Measurements from ENCODE around the gene CDH13. TPM values are rescaled to one million over a fixed set of nuclear protein-coding genes. Genes with fewer than 3 reads are reported as not detected.

Gene CDH13
- total RNA-seq, 4 donors from 2014 or later, result 3.4 to 14.8 (median 6.5) TPM

GRCh38 chr16:83162791-83163190 is 536.0 kb downstream of the CDH13 start:
- 60 to 70% methylated on average over 2 of the region's 2 CpGs for WGBS, 2 donors

GRCh38 chr16:83164816-83165215 is 538.0 kb downstream of the CDH13 start:
- Histone ChIP-seq H3K4me1 (no peaks in the 10 kb centered on the region), H3K36me3 (no peaks in the 10 kb centered on the region), H3K4me3 (replicated peaks in 1 of 3) (no peak overlapping the region), H3K27ac (no peak overlapping the region), H3K27me3 (no peaks in the 10 kb centered on the region), H3K9me3 (no peaks in the 10 kb centered on the region)
- TF ChIP-seq CTCF (IDR thresholded peaks at IDR 0.05) (no peak), POLR2A (IDR thresholded peaks at IDR 0.05) (no peak)
- WGBS, 2 donors, result 81 to 89% methylated on average over 3 of the region's 3 CpGs
- no peak for DNase-seq
- intact Hi-C loops (cut with DNase I), result no loop called here

More at GRCh38 chr16:83162791-83163190, 536.0 kb downstream of the CDH13 start:
- H3K4me3 ChIP-seq (replicated peaks in 1 of 3), result no peak overlapping the region
- intact Hi-C loops (cut with DNase I), result no loop called here
- no peaks in the 10 kb centered on the region for H3K36me3 ChIP-seq
- H3K9me3 ChIP-seq, result no peaks in the 10 kb centered on the region
- no peaks in the 10 kb centered on the region for H3K27me3 ChIP-seq
- no peak for DNase-seq
- no peak for TF ChIP-seq CTCF (IDR thresholded peaks at IDR 0.05)
- TF ChIP-seq POLR2A (IDR thresholded peaks at IDR 0.05), result no peak
- no peak overlapping the region for H3K27ac ChIP-seq
- no peaks in the 10 kb centered on the region for H3K4me1 ChIP-seq

GRCh38 chr16:83171396-83171795 is 544.6 kb downstream of the CDH13 start:
- intact Hi-C loops (cut with DNase I), result no loop called here
- H3K27ac ChIP-seq, result no peak overlapping the region
- TF ChIP-seq POLR2A (IDR thresholded peaks at IDR 0.05) (no peak), CTCF (IDR thresholded peaks at IDR 0.05) (no peak)
- WGBS, 2 donors, result 59 to 74% methylated on average over 3 of the region's 3 CpGs
- no peak overlapping the region for H3K4me3 ChIP-seq (replicated peaks in 1 of 3)
- no peaks in the 10 kb centered on the region for H3K36me3 ChIP-seq
- no peaks in the 10 kb centered on the region for H3K27me3 ChIP-seq
- no peaks in the 10 kb centered on the region for H3K9me3 ChIP-seq
- no peaks in the 10 kb centered on the region for H3K4me1 ChIP-seq
- no peak for DNase-seq

GRCh38 chr16:83174671-83175070 is 547.9 kb downstream of the CDH13 start:
- DNase-seq, result no peak
- no peak overlapping the region for H3K27ac ChIP-seq
- no peaks in the 10 kb centered on the region for H3K36me3 ChIP-seq
- intact Hi-C loops (cut with DNase I), result no loop called here
- H3K27me3 ChIP-seq, result no peaks in the 10 kb centered on the region
- TF ChIP-seq CTCF (IDR thresholded peaks at IDR 0.05), result no peak
- no peak for TF ChIP-seq POLR2A (IDR thresholded peaks at IDR 0.05)
- no peaks in the 10 kb centered on the region for H3K4me1 ChIP-seq
- H3K4me3 ChIP-seq (replicated peaks in 1 of 3), result no peak overlapping the region
- no peaks in the 10 kb centered on the region for H3K9me3 ChIP-seq

GRCh38 chr16:83176802-83177201 is 550.0 kb downstream of the CDH13 start:
- Histone ChIP-seq H3K9me3 (no peaks in the 10 kb centered on the region), H3K4me3 (replicated peaks in 1 of 3) (no peak overlapping the region), H3K27me3 (no peaks in the 10 kb centered on the region), H3K4me1 (no peaks in the 10 kb centered on the region), H3K36me3 (no peaks in the 10 kb centered on the region), H3K27ac (no peak overlapping the region)
- intact Hi-C loops (cut with DNase I), result no loop called here
- WGBS, 2 donors, result 83 to 92% methylated on average over 4 of the region's 4 CpGs
- no peak for DNase-seq
- no peak for TF ChIP-seq CTCF (IDR thresholded peaks at IDR 0.05)
- no peak for TF ChIP-seq POLR2A (IDR thresholded peaks at IDR 0.05)

Measured in thyroid gland (tissue), 4 donors.